LNCAP (cell line): Measurements from ENCODE around the gene ZNF652.

ENCODE experiments used
- TF ChIP-seq, protein P1 (sequence below): fragments of 450-650 bp; IDR thresholded peaks from 2 replicates; pipeline ENCODE4 v1.5.1; 2017; ENCODE audit warnings: mild to moderate bottlenecking

Gene ZNF652

DNA sequence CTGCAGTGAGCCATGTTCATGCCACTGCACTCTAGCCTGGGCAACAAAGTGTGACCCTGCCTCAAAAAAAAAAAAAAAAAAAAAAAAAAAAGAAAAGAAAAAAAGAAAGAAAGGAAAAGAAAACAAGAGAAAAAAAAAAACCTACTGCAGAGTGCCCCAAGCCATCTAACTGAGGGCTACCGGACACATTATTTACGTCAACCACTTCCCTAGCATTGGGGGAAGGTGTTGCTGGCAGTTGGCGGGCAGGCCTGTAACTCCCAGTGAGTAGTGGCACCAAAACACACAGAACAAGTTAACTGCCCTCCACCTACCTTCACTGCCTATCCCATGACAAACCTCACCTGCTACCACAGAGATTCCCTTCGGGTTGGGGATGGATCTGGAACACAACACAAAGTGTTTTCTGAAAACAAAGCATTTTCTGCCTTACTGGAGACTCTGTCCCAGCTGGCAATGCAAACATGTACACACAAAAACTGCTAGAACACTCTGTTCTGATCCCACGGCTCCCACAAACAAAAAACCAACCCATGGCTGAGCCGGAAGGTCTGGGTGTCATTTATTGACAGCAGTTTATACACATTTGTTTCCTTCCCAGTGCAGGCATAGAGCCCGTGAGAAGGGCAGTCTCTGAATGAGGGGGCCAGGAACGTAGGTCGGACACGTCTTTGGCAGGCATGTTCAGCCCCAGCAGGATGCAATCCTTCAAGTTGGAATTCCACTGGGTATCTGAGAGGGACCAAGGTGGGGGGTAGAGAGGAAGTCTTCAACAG, 41.7 kb upstream of the ZNF652 start:
- TF ChIP-seq, protein P1, sequence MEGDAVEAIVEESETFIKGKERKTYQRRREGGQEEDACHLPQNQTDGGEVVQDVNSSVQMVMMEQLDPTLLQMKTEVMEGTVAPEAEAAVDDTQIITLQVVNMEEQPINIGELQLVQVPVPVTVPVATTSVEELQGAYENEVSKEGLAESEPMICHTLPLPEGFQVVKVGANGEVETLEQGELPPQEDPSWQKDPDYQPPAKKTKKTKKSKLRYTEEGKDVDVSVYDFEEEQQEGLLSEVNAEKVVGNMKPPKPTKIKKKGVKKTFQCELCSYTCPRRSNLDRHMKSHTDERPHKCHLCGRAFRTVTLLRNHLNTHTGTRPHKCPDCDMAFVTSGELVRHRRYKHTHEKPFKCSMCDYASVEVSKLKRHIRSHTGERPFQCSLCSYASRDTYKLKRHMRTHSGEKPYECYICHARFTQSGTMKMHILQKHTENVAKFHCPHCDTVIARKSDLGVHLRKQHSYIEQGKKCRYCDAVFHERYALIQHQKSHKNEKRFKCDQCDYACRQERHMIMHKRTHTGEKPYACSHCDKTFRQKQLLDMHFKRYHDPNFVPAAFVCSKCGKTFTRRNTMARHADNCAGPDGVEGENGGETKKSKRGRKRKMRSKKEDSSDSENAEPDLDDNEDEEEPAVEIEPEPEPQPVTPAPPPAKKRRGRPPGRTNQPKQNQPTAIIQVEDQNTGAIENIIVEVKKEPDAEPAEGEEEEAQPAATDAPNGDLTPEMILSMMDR, result no peak

DNA sequence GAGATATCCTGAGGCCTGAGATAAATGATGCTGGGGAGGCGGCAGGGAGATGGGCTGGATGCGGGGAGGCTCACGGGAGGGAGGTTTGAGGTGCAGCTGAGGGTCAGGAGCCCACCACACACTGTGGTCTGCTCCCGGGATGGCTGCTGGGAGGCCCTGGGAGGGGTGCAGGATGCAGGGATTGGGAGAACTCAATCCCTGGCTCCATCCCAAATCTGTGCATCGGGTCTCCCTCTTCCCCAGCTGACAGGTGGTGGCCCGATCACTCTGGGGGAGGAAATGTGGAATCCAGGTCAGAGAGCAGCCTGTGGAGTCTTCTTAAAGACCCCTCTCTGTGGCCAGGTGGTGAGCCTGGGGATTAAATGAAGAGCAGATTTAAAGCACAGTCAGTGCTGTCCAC, 40.7 kb upstream of the ZNF652 start:
- TF ChIP-seq, protein P1, result no peak

DNA sequence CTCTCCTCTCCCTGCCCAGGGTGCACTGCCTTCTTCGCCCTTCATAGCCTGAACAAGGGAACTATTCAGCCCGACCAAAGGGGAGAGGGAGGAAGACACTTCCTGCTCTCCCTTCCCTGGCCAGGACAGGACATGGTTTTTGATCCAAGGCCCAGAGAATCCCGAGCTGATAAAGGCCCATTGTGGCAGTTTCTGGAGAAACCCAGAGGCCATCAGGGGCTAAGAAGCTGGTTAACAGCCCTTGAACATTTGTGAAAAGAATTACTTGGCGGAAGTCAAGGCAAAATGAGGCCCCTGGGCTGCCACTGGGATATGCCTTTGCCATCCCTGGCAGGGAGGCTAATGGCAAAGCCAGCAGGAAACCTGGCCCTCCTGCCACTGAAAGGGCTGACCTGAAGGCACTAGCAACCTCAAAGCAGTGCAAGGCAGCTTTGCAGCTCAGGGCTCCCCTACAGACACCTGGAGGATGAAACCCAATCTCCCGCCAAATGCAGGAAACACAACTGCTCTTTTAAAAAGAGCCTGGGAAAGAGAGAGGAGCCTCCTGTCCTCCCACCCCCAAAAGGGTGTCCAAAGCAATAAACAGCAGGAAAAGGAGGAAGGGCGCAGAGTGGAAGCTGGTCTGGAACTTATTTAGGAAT, 40.0 kb upstream of the ZNF652 start:
- TF ChIP-seq, protein P1, result no peak

DNA sequence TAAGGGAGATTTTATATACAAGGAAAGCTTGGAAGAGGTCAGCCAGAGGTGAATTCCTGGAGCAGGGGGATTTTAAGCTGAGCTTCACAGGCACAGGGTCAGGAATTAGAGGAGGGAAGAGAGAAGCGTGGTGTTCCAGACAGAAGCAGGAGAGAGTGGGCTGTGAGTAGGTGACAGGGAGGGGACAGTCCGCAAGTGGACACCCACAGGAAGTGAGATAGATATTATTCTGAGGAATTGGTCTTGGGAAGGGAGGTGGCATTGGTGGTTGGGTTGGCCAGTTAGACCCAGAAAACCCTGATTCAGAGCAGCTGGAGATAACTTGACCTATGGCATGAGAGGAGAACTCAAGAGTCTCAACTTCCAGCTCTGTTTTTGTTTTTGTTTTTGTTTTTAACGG, 37.9 kb upstream of the ZNF652 start:
- TF ChIP-seq, protein P1, result no peak

DNA sequence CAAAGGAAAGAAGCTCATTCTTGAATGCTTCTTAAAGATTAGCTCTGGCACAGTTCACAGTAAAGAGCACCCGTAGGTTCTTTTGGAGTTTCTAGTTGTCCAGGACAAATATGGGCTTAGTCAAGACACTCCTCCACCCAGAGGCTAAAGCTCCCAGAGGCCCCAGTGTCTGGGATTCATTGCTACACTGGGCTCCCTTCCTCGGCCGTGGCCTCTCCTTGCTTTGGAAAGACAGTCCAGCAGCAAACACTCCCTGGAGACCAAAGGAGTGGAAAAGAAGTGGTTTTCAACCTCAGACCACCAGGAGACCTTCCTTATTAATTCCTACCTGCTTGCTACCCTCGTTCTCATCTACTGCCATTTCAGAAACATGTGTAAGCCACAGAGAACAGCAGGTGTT, 35.5 kb upstream of the ZNF652 start:
- TF ChIP-seq, protein P1, result no peak

DNA sequence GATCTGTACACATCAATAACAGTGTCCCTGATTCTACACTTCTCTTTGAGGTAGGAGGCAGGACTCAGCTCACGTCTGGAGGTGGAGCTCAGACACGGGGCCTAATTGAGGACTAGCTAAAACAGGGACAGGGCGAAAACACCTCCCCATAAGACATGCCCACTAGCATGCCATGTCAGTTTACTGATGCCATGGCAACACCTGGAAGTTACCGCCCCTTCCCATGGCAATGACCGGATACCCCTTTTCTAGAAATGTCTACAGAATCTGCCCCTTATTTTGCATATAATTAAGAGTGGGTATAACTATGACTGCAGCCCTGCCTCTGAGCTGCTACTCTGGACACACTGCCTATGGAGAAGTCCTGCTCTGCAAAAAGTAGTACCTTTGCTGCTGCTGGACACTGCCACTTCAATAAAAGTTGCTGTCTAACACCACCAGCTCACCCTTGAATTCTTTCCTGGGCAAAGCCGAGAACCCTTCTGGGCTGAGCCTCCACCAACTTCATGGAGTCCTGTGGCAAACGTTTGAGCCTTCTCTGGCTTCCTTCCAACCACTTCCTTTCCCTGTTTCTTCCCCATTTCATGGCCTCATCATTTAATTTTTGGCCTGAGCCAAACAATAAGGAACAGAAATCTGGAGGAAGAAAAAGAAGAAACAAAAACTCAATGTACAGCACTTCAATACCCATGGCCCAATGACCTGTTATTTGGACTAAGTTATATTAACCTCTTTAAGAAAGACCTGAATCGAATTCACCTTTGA, 31.6 kb upstream of the ZNF652 start:
- TF ChIP-seq, protein P1, result no peak

DNA sequence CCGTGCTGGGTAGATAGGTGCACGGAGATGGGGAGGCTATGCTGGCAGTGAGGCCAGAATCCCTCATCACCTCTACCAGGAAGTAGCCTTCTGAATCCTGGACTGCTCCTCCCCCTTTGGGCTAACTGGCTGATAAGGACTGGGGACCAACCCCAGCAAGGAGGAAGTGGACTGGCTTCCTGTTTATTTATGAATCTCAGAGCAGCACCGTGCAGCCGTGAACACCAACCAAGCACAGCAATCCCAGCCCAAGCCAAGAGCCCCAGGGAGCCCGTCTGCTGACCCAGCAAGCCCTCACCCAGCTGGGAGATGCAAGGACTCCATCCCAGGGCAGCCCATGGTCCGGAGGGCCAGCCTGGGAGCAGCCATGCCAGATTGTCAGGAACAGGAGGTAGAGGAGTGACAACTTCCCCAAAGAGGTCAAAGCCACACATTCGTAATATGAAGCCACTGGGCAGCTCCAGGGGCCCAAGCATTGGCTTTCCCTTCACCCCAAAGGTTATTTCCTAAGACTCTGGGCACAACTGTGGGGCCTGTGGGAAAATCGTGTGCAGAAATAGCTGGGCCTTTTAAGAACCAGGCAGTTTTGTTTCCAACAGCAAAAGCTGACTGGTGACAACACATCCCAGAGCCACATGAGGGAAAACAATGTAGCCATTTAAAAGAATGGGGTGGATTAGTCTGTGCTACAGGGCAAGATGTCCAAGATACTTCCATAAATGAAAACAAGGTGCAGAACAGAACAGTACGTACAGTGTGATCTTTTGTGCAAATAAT, 28.7 kb upstream of the ZNF652 start:
- TF ChIP-seq, protein P1, result no peak
